ENCODE results near the gene KCTD3.

GRCh38 chr1:215556996-215557395, 10.1 kb upstream of the KCTD3 start:
- no peak for TF ChIP-seq CTCF (IDR thresholded peaks at IDR 0.05 in 2 of 3, conservative IDR thresholded peaks at IDR 0.05 in 1 of 3; ENCODE audit: control insufficient read depth in 2 of 3, extremely low read depth in 1 of 3, insufficient read depth in 1 of 3, low read depth in 3 of 3, low read length in 3 of 3)
- TF ChIP-seq KAT2A (conservative IDR thresholded peaks at IDR 0.05; ENCODE audit: control insufficient read depth, low read depth, low read length): no peak
- no peak for TF ChIP-seq MAX (IDR thresholded peaks at IDR 0.05; ENCODE audit: low read depth, low read length)
- TF ChIP-seq YY1 (IDR thresholded peaks at IDR 0.05; ENCODE audit: low read depth, low read length): no peak
- no peak for TF ChIP-seq IRF3 (IDR thresholded peaks at IDR 0.05)
